GM19193 (cell line): ENCODE data around the gene TUBE1.

ENCODE experiments used
- POLR2A ChIP-seq: IDR thresholded peaks from 4 replicates; pipeline ENCODE4 v1.6.1; 2011; ENCODE audit not compliant: insufficient read depth, insufficient read length; ENCODE audit errors: extremely low read depth

TUBE1 gene, protein sequence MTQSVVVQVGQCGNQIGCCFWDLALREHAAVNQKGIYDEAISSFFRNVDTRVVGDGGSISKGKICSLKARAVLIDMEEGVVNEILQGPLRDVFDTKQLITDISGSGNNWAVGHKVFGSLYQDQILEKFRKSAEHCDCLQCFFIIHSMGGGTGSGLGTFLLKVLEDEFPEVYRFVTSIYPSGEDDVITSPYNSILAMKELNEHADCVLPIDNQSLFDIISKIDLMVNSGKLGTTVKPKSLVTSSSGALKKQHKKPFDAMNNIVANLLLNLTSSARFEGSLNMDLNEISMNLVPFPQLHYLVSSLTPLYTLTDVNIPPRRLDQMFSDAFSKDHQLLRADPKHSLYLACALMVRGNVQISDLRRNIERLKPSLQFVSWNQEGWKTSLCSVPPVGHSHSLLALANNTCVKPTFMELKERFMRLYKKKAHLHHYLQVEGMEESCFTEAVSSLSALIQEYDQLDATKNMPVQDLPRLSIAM

DNA sequence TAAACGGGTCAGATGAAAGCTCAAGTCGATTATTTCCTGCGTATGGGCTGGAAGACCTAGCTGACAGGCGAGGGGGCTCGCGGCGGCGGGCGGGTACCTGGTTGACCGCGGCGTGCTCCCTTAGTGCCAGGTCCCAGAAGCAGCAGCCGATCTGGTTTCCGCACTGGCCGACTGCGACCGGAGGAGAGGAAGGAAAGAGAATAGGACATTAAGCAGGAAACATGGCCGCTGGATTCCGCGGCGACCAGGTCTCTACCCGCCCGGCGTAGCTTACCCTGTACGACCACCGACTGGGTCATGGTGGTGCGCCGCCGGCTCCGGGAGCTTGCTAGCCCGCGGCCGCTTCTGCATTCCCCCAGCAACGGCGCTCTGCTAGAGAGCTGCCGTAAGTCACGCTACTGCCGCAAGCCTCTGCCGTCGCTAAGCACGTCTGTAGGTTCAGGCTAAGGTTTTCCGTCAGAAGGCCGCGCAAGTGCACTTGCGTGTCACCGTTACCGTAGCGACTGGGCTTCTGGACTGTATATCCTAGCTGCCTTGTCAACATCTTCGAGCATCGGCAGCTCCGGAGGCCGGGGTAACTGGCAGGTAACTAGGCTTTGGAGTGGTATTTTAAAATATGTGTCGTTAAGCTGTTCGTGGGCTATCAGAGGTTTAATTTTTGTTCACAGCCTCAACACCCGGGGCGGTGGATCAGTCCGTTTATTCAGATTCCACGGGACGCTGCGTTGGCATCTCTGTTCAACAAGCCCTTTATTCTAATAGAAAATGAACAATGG is at the start of gene TUBE1, which contains the start of gene FAM229B:
TUBE1 (minus strand) TSS at position 347 of the 776 bp plus-strand sequence; CDS start at position 299, 48 bp downstream.
FAM229B (plus strand) TSS at position 456 of the 776 bp plus-strand sequence. CDS start 11,693 bp downstream, outside the sequence.
- peak; percentile 80 for TF ChIP-seq POLR2A

DNA sequence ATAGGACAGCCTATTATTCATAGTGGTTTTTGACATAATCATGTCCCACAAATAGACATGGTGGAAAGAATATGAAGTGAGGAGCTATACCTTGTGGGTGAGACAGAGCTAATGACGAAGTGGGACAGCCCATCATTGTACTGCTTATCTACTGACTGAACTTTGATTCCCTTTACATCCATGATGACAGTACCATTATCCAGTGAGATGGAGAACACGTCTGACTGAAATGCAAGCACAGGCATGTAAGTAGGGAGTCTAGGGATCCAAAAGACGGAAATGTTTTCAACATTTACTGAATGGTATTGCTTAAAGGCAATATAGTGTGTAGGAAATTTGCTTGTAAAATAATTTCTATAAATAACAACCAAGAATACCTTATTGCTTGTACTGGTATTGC is 43.6 kb upstream of the TUBE1 start:
- no peak for TF ChIP-seq POLR2A

DNA sequence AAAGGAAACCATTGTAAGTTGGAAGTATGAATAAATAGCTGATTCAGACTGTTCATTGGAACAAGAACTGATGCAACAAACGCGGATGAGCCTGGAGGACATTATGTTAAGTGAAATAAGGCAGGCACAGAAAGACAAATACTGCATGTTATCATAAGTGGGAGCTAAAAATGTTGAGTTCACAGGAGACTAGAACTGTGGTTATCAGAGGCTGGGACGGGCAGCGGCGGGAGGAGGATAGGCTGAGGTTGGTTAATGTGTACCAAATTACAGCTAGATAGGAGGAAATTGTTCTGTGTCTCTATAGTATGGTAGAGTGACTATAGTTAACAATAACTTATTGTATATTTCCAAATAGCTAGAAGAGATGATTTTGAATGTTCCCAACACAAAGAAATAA is 40.9 kb upstream of the TUBE1 start:
- TF ChIP-seq POLR2A: no peak

DNA sequence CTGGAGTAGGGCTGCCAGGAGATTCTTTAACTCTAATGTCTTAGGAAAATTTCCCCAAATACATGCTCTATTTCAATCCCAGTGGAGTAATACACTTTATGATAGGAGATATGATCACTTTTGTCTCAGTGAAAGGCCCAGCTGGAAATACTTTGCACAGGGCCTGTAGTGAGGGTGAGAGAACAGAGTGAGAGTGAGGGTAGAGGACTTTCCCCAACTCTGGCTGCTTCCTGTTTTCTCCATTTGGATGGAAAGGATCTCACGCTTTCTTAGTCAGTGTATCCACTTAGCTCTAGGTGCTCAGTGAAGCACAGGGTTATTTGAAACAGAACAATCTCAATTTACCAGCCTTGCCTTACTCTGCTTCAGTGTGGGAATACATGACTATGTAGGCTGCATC is 36.7 kb upstream of the TUBE1 start:
- TF ChIP-seq POLR2A: no peak

DNA sequence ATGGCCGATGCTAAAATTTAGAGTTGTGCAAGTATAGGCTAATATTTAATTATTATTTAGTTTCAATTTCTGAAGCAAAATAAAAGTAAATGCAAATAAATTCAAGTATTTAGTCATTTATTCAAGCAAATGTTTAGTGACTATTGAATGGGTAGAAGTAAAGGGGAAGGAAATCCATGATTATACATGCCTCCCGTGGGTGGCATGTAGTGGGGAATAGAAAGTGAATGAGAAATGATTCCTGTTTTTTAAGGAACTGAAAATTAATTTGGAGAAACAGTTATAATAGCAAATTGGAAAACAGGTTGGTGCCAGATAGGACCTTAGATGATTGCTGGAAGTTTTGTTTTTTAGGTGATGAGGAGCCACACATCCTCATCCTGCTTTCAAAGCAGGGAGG is 35.5 kb upstream of the TUBE1 start:
- no peak for TF ChIP-seq POLR2A

DNA sequence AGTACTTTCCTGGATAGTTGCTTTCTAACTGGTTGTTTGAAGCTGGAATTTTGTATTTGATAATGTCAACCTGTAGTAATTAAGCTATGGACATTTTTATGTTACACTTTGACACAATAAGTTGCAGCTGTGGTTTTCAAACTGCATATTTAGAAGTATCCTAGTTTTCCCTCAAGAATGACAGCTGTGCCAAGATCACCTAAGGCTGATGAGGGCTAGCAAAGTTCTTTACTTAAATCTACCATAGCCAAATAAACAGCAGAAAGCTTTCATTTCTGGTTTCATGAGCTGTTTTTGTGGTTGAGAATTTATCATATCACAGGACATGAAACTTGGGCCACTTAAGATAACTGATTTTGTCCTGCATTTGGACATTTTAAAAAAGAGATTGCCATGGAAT is 30.8 kb upstream of the TUBE1 start:
- no peak for TF ChIP-seq POLR2A

DNA sequence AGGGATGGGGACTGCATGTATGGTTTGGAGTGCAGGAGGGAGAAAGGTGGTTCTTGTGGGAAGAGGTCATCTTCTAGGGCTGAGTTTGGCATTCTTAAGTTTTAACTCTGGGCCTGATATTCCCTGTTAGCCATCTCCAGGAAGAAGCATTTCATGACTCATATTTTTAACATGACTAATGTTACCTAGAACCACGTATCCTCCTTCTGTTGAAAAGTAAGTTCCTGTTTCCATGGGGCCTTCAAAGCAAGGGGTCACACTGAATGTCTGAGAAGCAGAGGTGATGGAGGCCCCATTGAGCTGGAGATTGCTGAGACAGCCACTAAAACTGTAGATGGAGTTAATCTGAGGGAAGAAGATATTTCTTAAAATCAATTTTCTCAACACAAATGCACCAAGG is 30.3 kb upstream of the TUBE1 start:
- no peak for TF ChIP-seq POLR2A

DNA sequence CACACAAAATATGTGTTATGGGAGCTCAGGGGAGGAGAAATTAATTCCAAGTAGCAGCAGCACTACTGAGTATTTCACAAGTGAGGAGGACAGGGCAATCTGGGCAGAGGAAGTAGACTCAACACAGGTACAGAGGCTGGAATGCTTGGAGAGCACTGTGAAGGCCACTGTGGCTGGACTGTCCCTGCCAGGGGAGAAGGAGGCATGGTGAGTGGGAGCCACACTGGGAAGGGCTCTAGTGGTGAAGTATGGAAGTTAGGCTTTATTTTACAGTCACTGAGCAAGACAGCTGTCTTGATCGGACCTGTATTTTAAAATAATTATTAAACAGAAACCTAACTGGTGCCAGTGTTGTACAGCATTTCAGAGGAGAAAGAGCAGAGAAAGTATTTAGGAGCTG is 28.9 kb upstream of the TUBE1 start:
- TF ChIP-seq POLR2A: no peak

DNA sequence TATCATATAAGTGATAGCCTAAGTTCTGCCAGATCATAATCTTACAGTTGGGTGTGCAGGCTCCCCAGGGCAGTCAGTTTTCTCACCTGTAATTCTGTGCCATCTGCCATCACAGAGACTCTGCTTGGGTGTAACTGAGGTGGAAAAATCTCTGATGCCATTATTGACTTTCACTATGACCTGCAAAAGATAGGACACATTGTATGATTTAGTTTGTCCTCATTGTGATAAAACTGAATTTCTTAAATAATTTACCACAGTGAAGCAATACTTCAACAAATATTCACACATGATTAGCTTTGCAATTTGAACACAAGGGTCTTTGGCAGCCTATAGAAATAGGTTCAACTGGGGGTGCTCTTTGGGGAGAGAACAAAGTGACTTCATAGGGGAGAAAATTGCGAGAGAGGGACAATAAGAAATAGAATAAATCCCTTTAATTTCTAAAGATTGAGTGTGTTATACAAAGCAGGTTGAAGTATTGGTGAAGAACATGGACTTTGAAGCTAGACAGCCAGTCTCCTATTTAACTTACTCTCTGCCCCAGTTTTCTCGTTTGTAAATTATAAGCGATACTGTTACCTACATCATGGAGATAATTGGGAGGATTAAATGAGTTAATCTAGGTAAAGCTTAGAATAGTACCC is 27.4 kb upstream of the TUBE1 start:
- TF ChIP-seq POLR2A: no peak

DNA sequence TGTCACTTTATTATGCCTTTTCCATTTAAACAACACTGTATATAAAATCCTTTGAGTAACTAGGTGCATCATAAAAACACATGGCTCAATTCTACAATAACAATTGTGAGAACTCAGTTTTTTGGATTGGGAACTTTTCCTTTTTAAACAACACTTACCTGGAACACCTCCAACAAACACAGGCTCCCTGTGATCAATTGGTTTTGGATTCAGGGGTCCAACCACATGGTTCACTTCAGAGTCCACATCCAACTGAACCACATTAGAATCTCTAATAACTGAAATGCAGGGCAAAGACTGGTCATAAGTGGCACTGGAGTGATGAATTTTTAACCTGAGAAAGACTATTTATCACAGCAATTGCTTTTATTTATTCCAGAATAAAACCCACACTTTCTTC is 26.6 kb upstream of the TUBE1 start:
- TF ChIP-seq POLR2A: no peak

DNA sequence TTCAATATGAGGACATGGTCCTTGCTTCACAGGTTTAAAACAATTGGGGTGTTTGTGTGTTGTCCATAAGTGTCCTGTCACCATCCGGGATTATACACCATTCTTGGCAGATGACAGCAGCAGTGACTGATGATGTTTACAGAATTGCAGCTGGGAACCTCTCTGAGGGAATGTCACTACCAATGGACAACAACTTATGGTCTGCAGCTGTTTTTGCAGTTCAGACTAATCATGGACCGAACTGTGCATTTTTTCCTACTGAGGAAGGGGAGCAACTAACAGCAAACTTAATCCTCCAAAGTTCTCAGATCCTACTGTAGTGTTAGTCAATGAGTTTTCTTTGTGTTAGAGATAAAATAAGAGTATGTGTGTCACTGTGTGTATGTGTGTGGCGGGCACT is 26.1 kb upstream of the TUBE1 start:
- no peak for TF ChIP-seq POLR2A

DNA sequence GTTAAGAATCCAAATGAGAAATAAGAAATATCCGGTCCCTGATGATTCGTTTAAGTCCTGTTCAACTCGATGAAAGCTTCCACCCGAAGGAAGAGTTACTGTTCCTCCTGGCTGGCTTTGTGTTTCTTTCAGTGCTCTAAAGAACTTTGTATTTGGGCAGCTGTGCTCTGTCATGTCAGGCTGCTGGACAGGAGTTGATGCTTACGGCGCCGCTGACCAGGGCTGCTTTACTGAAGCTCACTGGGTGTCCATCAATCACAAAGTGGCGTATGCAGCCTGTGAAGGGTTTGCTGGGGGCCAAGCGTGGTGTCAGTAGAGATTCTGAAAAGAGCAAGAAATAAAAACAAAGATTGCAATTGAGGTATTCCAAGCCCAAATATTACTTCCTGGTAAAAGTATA is 22.0 kb upstream of the TUBE1 start:
- TF ChIP-seq POLR2A: no peak

DNA sequence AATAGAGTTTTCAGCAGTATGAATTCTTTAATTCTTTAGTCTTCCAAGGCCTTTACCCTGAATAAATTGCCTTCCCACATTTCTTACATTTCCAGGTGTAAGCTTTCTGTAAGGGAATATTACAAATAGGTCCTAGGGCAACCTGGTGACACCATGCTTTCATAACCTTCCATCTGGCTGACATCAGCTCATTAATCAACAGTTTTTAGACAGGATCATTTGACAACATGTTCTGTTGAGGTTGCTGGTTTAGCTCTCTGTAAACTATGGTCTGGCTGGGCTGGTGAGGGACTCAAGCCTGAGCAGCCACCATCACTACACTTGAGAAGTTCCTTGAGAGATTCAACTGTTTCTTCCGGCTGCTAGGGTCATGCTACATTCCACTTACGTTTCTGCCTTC is 19.3 kb upstream of the TUBE1 start:
- no peak for TF ChIP-seq POLR2A

DNA sequence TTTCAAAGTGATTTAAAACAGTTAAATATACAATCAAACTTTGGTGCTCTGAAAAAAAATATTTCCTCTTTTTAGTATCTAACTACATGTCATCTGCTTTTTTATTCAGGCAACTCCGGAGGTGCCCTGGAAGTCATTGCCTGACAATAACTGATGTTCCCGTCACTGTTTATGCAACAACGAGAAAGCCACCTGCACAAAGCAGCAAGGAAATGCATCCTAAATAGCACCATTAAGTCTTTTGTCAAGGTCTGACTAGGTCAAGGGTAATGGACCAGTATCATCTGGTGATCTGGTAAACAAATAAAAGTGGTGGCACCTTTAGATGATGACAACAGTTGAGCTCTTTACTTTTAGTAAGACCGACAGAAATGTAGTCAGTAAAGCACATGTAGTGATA is 13.3 kb upstream of the TUBE1 start:
- TF ChIP-seq POLR2A: no peak

DNA sequence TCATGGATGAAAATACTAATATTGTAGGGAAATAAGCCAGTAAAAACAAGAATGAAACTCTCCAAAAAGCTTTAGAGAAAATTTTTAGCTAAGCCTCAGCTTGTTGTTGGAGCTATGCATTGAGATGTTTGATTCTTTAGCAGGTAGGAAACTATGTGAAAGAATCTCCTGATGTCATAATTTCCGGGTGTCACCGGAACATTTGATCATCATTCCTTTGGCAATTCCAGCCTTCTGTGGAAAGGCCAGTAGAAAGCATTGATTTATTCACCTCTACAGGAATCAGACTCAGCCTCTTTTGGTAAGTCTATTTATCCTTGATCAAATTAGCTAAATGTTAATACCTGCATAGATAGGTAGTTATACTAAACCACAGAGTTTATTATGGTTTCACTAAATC is 9.6 kb upstream of the TUBE1 start:
- no peak for TF ChIP-seq POLR2A
